Measurements from ENCODE around the gene PRDX1. TPM values are rescaled to one million over a fixed set of nuclear protein-coding genes. Genes with fewer than 3 reads are reported as not detected.

PRDX1 gene
- total and polyA plus RNA-seq, 2 of the 8 experiments (the other 6 are each of a cell fraction or from before 2014, with no cell fraction given) = 1,165 to 1,418 TPM

DNA sequence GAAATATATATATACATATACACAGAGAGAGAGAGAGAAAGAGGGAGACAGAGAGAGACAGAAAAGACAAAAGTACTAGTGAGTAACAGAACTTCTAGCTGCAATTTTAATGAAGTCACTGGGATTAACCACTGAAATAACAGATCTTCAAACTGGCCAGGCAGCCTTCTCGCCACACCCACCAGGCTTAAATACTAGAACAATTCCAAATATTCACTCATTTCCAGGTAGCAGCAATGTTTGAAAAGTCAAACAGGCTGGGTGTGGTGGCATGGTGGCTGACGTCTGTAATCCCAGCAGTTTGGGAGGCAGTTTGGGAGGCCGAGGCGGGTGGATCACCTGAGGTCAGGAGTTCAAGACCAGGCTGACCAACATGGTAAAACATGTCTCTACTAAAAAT, 5.2 kb downstream of the PRDX1 start:
- Histone ChIP-seq H2BK5ac (ENCODE audit: low read depth, low read length) (no peak overlapping the region), H3K27me3 (replicated peaks in 1 of 4; ENCODE audit: control insufficient read depth in 3 of 4, extremely low read depth in 1 of 4, insufficient read depth in 3 of 4, low read length in 3 of 4) (no peaks in the 10 kb centered on the region), H4K5ac (ENCODE audit: insufficient read length, low read depth, low read length) (no peak overlapping the region), H4K8ac (ENCODE audit: extremely low read depth, insufficient read depth, low read length) (no peak overlapping the region), H3K36me3 (ENCODE audit: control insufficient read depth in 2 of 4, insufficient read depth in 4 of 4, low read length in 3 of 4) (peaks cover 38 to 78% (median 65%) of the 10 kb centered on the region in 4 experiments), H2BK15ac (ENCODE audit: low read length) (no peak overlapping the region), H4K20me1 (replicated peaks in 1 of 2; ENCODE audit: control insufficient read depth in 1 of 2, insufficient read depth in 2 of 2, low read length in 2 of 2) (peaks cover 20 to 35% of the 10 kb centered on the region in 2 experiments), H3K23ac (ENCODE audit: insufficient read length) (no peak overlapping the region), H3K4me1 (replicated peaks in 1 of 4; ENCODE audit: control insufficient read depth in 3 of 4, insufficient read depth in 4 of 4, low read length in 3 of 4) (peaks cover 0 to 2% (median 0%) of the 10 kb centered on the region in 4 experiments; a peak in 2 of 7 replicates), H3K9ac (replicated peaks in 1 of 4; ENCODE audit: extremely low read depth in 1 of 4, low read depth in 3 of 4, low read length in 3 of 4) (no peak overlapping the region), H3K79me1 (ENCODE audit: low read depth, low read length) (no peaks in the 10 kb centered on the region), H3K27ac (ENCODE audit: low read depth, low read length) (no peak overlapping the region), H2BK120ac (replicated peaks; ENCODE audit: low read depth, low read length) (no peak overlapping the region), H2BK20ac (ENCODE audit: low read length) (no peak overlapping the region), H3K56ac (replicated peaks; ENCODE audit: insufficient read length, low read depth, low read length) (no peak overlapping the region), H3K4ac (replicated peaks; ENCODE audit: insufficient read length, low read depth, low read length) (no peak overlapping the region), H3K9me3 (ENCODE audit: insufficient read depth in 2 of 2, low read depth in 1 of 2, low read length in 1 of 2) (no peaks in the 10 kb centered on the region), H3K14ac (ENCODE audit: insufficient read length) (no peak overlapping the region), H3K18ac (ENCODE audit: extremely low read depth, low read length) (no peak overlapping the region), H2AK5ac (ENCODE audit: low read depth, low read length) (no peak overlapping the region), H2AFZ (ENCODE audit: low read length) (no peak overlapping the region), H3K4me3 (ENCODE audit: extremely low read depth in 1 of 4, insufficient read depth in 2 of 4, low read depth in 3 of 4, low read length in 4 of 4) (no peak overlapping the region), H2BK12ac (ENCODE audit: low read depth, low read length) (no peak overlapping the region), H3K23me2 (ENCODE audit: low read depth, low read length) (peaks cover 3% of the 10 kb centered on the region; the same call in 1 of the 2 replicates), H3K79me2 (ENCODE audit: control insufficient read depth in 1 of 2, insufficient read depth in 2 of 2, low read length in 2 of 2) (peaks cover 28 to 56% of the 10 kb centered on the region in 2 experiments), H4K91ac (replicated peaks; ENCODE audit: insufficient read length, low read length) (no peak overlapping the region), H3K4me2 (ENCODE audit: insufficient read depth in 1 of 2, low read depth in 2 of 2, low read length in 2 of 2) (no peak overlapping the region)
- FAIRE-seq (no peak), DNase-seq (ENCODE audit: low read depth in 1 of 2, low spot score in 2 of 2) (no peak)
- POLR2A ChIA-PET (ENCODE audit: partially characterized antibody) = interaction anchor here (0.9 to 13.3 kb wide), 7 partner anchors 9 to 189 kb away, joined by 3 to 741 read pairs (median 12); partner anchors contain the start of genes AKR1A1, CCDC163, MMACHC and NASP
- 80% methylated on average over 4 of the region's 4 CpGs; no CpG with 5 or more reads in 1 of the 2 experiments for WGBS, 2 experiments (ENCODE audit: extremely low coverage in 1 of 2, insufficient coverage in 1 of 2, insufficient read length in 1 of 2, insufficient replicate concordance in 2 of 2, low coverage in 1 of 2, low lambda C conversion rate in 2 of 2, missing lambda C conversion rate in 1 of 2)
- CTCF ChIA-PET (ENCODE audit: partially characterized antibody) = interaction anchor here (0.6 to 5.4 kb wide), 7 partner anchors 8 to 496 kb away, joined by 3 to 53 read pairs (median 4); no protein-coding TSS in a partner anchor
- TF ChIP-seq TCF12 (IDR thresholded peaks at IDR 0.05; ENCODE audit: low read depth, low read length) (no peak), HDAC2 (IDR thresholded peaks at IDR 0.05; ENCODE audit: borderline replicate concordance in 1 of 2, low read depth in 2 of 2, low read length in 2 of 2) (no peak), FOSL1 (IDR thresholded peaks at IDR 0.05; ENCODE audit: insufficient read depth, low read depth, low read length) (no peak), POLR2A (IDR thresholded peaks at IDR 0.05; ENCODE audit: control extremely low read depth in 1 of 2, low read depth in 2 of 2, low read length in 2 of 2) (no peak), CTBP2 (IDR thresholded peaks at IDR 0.05; ENCODE audit: borderline replicate concordance, insufficient read depth, insufficient read length, low read length) (no peak), NRF1 (IDR thresholded peaks at IDR 0.05; ENCODE audit: low read depth, low read length) (no peak), ATF3 (IDR thresholded peaks at IDR 0.05; ENCODE audit: insufficient read depth, low read depth, low read length) (no peak), JUND (IDR thresholded peaks at IDR 0.05; ENCODE audit: low read length) (no peak)

Data from H1 (cell line).